GM23338 (cell line): ENCODE measurements around the gene CNOT10.

ENCODE experiments used
- EZH2 ChIP-seq: fragments of 200-600 bp; sonication (generic); IDR thresholded peaks from one replicate; pipeline ENCODE4 v1.8.0; 2017; ENCODE audit warnings: antibody characterized with exemption, mild to moderate bottlenecking, low read depth; ENCODE audit not compliant: unreplicated experiment
- POLR2AphosphoS5 ChIP-seq: IDR thresholded peaks from 2 replicates; pipeline ENCODE4 v1.6.1; 2016; ENCODE audit warnings: antibody characterized with exemption, low read depth
- TF ChIP-seq, protein P1 (sequence below), 2 experiments: fragments of 200-600 bp in 1 of 2; sonication (generic) in 1 of 2; conservative IDR thresholded peaks; 2 replicates each; pipeline versions ENCODE4 v1.5.1 to v1.6.1; 2016 to 2017; ENCODE audit warnings: antibody characterized with exemption in 2 of 2, low read depth in 2 of 2, mild to moderate bottlenecking in 2 of 2, moderate library complexity in 1 of 2

- TF ChIP-seq, protein P1, sequence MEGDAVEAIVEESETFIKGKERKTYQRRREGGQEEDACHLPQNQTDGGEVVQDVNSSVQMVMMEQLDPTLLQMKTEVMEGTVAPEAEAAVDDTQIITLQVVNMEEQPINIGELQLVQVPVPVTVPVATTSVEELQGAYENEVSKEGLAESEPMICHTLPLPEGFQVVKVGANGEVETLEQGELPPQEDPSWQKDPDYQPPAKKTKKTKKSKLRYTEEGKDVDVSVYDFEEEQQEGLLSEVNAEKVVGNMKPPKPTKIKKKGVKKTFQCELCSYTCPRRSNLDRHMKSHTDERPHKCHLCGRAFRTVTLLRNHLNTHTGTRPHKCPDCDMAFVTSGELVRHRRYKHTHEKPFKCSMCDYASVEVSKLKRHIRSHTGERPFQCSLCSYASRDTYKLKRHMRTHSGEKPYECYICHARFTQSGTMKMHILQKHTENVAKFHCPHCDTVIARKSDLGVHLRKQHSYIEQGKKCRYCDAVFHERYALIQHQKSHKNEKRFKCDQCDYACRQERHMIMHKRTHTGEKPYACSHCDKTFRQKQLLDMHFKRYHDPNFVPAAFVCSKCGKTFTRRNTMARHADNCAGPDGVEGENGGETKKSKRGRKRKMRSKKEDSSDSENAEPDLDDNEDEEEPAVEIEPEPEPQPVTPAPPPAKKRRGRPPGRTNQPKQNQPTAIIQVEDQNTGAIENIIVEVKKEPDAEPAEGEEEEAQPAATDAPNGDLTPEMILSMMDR (conservative IDR thresholded peaks at IDR 0.05; ENCODE audit: low read depth in 2 of 2), result no peak
- TF ChIP-seq EZH2 (no peak), POLR2AphosphoS5 (no peak)
Observed at GRCh38 chr3:32655167-32655566, 29.8 kb upstream of the CNOT10 start.
